Gastrocnemius medialis (tissue), 4 donors: ENCODE data around the gene SLC12A4.
"Not testable (repeated sequence)": the region's sequence is repeated elsewhere in the genome, so short reads cannot be mapped to it uniquely, and the experiment has no call there.

Experiments used
- POLR2A ChIP-seq, 2 donors: fragments of 450-650 bp; IDR thresholded peaks; one replicate each; pipeline ENCODE4 v1.6.1; 2017; ENCODE audit warnings: antibody characterized with exemption in 2 of 2, mild to moderate bottlenecking in 2 of 2, moderate library complexity in 2 of 2
- TF ChIP-seq, protein P1 (sequence below), 5 experiments: fragments of 450-650 bp in 3 of 5; fragments of 200-600 bp in 2 of 5; sonication (generic) in 2 of 5; IDR thresholded peaks in 4 of 5; conservative IDR thresholded peaks in 1 of 5; 1 replicate in 4 of 5; 2 replicates in 1 of 5; pipeline ENCODE4 v1.5.1; 2016 to 2019; ENCODE audit warnings: antibody characterized with exemption in 5 of 5, mild to moderate bottlenecking in 3 of 5, moderate library complexity in 3 of 5

DNA sequence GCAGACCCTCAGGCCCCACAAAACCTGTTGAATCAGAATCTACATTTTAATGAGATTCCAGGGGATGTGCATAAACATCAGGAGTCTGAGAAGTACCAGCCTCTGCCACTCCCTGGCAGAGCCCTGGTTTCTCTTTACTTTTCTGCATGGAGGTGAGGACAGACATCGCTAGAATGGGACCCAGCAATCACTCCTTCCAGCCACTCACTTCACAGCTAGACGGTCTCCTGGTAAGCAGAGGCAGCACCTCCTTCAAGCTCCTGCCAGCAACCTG lies 53.0 kb downstream of the SLC12A4 start:
- TF ChIP-seq POLR2A (IDR thresholded peaks at IDR 0.05), result not testable (repeated sequence)
- TF ChIP-seq, protein P1, sequence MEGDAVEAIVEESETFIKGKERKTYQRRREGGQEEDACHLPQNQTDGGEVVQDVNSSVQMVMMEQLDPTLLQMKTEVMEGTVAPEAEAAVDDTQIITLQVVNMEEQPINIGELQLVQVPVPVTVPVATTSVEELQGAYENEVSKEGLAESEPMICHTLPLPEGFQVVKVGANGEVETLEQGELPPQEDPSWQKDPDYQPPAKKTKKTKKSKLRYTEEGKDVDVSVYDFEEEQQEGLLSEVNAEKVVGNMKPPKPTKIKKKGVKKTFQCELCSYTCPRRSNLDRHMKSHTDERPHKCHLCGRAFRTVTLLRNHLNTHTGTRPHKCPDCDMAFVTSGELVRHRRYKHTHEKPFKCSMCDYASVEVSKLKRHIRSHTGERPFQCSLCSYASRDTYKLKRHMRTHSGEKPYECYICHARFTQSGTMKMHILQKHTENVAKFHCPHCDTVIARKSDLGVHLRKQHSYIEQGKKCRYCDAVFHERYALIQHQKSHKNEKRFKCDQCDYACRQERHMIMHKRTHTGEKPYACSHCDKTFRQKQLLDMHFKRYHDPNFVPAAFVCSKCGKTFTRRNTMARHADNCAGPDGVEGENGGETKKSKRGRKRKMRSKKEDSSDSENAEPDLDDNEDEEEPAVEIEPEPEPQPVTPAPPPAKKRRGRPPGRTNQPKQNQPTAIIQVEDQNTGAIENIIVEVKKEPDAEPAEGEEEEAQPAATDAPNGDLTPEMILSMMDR (IDR thresholded peaks at IDR 0.05 in 4 of 5, conservative IDR thresholded peaks at IDR 0.05 in 1 of 5), result not testable (repeated sequence)
